IPS-11a (cell line): Measurements from ENCODE around the gene ARF6.
"Not testable (repeated sequence)": the region's sequence is repeated elsewhere in the genome, so short reads cannot be mapped to it uniquely, and the experiment has no call there.

Experiments used
- H3K4me3 ChIP-seq: one replicate; pipeline ENCODE4 v1.5.1; 2013; ENCODE audit warnings: low read depth, low read length, control low read depth

ARF6 gene

GRCh38 chr14:49892636-49893308 is at the start of gene ARF6:
ARF6 (plus strand) TSS chr14:49893082; CDS start chr14:49893737, 655 bp downstream.
- peak within 1 kb of the TSS; percentile 99 for H3K4me3 ChIP-seq

GRCh38 chr14:49849213-49849847 is 43.6 kb upstream of the ARF6 start:
- no peak overlapping the region for H3K4me3 ChIP-seq

GRCh38 chr14:49851813-49852212 is 41.1 kb upstream of the ARF6 start:
- peak overlapping the region; percentile 100 for H3K4me3 ChIP-seq

DNA sequence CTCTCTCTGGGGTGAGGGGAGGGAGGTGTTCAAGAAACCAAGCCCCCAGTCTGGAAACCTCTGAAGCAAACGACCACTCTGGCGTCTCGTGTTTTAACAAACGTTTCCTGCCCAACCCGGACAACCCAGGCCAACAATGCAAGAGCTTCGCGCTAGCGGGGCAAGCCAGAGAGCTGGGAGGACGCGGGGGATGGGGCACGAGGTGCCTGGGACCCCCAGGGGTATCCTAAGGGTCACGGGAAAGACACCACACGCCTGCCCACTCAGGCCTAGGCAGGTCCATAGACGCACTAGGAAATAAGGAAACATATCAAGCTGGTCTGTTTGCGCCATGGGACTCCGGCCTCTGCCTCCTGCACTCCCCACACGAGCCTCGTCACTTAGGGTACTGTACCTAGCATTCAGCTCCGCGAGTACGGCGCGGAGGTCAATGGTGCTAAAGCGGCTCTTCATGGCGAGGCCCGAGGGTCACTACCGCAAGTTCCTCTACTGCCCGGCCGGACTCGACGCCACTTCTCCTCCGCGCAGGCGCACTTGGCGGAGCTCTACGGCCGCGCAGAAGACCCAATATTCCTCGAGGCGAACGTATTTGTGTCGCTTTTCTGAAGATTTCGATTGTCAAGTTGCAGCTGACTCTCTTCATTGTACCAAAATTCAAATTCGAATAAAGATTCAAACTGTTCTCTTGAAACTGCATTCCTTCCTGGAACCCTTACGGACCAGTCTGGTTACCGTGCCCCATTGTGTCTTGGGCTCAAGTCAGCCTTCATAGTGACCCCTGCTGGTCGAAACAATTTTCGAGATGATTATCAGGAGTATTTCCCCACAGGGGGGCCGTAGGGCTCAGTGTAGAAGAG is 40.4 kb upstream of the ARF6 start, which contains the start of gene NEMF:
NEMF (minus strand) TSS at position 488 of the 857 bp plus-strand sequence; CDS start at position 453, 35 bp downstream.
- H3K4me3 ChIP-seq: peak within 1 kb of the TSS; percentile 100

- H3K4me3 ChIP-seq: peak overlapping the region; percentile 100
Observed at GRCh38 chr14:49853158-49853477, 39.8 kb upstream of the ARF6 start.

- H3K4me3 ChIP-seq: no peak overlapping the region
Observed at GRCh38 chr14:49853572-49854375, 39.1 kb upstream of the ARF6 start.

DNA sequence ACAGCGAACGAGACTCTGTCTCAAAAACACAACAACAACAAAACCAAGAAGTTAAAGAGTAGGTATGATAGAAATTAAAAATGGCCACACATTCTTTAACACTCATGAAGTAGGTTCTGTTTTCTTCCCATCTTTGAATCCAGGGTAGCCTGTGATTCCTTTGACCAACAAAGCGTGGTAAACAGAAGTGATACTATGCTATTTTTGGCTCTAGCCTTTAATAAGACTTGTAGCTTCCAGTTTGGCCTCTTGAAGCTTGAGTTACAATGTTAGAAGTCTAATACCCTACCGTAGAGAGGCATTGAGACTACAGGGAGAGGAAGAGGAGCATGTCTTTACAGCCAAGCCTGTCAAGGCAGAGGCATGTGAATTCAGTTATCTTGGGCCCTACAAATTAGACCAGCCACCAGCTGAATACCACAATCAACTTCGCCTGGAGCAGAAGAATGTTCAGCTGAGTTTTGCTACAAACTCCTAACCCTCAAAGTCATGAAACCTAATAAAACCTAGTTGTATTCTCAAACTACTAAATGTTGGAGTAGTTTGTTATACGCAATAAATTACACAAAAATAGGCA is 35.4 kb upstream of the ARF6 start:
- H3K4me3 ChIP-seq: no peak overlapping the region

DNA sequence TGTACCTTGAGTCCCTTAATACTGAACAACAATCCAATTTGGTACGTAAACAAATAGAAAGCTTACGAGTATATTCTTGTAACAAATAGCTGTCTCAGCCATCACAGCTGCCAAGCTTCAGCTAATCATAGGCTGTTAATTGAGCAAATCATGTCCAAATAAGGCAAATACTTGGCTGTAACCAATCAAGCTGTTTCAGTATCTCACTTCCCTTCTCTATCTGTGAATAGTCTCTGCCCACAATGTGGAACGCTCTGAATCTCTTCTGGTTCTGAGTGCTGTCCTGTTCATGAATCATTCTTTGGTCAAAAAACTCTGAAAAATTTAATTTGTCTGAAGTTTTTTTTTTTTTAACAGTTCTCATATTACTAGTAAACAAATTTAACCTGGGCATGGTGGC is 34.5 kb upstream of the ARF6 start:
- H3K4me3 ChIP-seq: no peak overlapping the region

- peak overlapping the region; percentile 69 for H3K4me3 ChIP-seq
Observed at GRCh38 chr14:49860988-49861698, 31.7 kb upstream of the ARF6 start.

- H3K4me3 ChIP-seq: peak overlapping the region; percentile 69
Observed at GRCh38 chr14:49861699-49862088, 31.2 kb upstream of the ARF6 start.

DNA sequence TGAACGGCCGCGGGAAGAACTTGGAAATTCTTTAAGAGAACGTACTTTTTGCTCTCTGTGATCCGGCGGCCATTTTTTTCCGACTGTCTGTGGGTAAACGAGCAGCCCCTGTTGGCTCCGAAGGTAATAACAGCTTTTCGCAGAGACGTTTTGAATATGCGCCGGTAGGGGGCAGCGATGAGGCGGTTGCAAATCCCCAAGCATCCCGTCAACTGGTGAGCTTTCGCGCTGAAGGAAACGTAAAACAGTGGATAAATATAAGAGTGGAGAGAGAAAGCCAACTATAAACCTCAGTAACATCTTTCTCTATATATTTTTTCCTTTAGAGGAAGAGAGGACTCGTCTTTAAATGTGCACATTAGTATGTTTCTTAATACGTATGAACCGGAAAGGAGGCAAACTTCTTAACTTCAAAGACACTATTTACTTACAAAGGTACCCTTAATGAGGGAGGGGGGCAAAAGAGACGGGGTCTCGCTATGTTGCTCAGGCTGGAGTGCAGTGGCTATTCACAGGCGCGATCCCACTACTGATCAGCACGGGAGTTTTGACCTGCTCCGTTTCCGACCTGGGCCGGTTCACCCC is 30.7 kb upstream of the ARF6 start:
- H3K4me3 ChIP-seq: peak overlapping the region; percentile 69

- peak overlapping the region; percentile 96 for H3K4me3 ChIP-seq
Observed at GRCh38 chr14:49863487-49864281, 29.2 kb upstream of the ARF6 start.

- no peak overlapping the region for H3K4me3 ChIP-seq
Observed at GRCh38 chr14:49865431-49865859, 27.4 kb upstream of the ARF6 start.

DNA sequence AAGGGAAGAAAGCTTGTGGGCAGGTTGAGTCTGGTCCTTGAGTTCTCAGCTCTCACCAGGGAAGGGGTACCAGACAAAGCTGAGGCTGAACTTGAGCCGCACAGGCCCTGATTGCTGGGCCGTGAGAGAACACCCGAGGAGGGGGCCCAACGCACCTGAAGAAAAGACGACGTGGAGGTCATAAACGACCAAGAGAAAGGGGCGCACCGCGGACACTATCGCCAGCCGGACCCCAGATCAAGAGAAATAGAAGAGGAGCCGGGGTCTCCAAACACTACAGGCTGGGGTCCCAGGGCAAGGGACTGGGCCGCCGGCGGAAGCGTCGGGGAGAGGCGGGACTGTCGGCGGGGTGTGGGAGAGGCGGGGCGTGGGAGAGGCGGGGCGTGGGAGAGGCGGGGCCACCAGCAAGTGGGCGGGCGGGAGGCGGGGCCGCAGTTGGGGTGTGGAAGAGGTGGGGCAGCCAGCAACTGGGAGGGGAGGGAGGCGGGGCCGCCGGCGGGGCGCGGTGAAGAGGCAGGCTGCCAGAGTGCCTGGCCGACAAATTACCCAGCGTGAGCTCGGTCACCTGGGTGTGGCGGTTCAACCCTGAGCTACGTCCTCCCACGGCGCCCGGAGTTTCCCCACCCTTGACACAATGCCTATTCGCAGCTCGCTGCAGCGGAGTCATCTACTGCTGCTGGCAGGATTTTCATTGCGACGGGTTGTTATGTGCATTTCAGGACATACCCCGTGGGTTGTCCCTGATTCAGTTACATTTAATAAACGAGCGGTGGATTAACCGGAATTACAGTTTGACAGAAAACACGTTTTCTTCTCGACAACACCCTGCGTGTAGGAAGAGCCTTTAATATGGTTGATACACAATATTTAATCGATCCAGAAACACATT is 24.8 kb upstream of the ARF6 start:
- H3K4me3 ChIP-seq: peak overlapping the region; percentile 53

- peak overlapping the region; percentile 50 for H3K4me3 ChIP-seq
Observed at GRCh38 chr14:49868720-49869114, 24.2 kb upstream of the ARF6 start.

GRCh38 chr14:49870908-49871307 is 22.0 kb upstream of the ARF6 start:
- no peak overlapping the region for H3K4me3 ChIP-seq

- H3K4me3 ChIP-seq: not testable (repeated sequence)
Observed at GRCh38 chr14:49873548-49873947, 19.3 kb upstream of the ARF6 start.
